GM18873 (cell line): ENCODE results near the gene SYT1.

Source experiments
- ATAC-seq: cut with Tn5 transposase; IDR thresholded peaks from one replicate; pipeline ENCODE4 v1.9.1; 2021; ENCODE audit warnings: mild to moderate bottlenecking, moderate library complexity, moderate number of reproducible peaks; ENCODE audit not compliant: unreplicated experiment, low FRiP score

SYT1 gene

DNA sequence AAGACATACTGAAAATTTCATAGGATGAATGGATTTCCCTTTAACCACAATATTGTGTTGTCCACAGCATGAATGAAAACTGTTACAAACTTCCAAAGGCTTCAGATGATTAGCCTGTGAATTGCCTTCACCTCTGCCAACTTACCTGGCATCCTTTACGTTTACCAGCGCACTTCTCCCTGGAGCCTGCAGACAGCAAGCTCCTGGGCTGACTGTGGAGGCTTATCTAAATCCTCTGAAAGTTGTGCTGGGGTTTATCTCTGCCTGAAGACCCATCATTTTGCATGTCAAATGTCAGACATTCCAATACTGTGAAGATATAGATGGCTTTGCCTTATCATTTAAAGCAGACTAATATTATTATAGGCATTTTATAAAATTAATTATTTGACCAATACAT, 403.0 kb downstream of the SYT1 start:
- no peak for ATAC-seq

DNA sequence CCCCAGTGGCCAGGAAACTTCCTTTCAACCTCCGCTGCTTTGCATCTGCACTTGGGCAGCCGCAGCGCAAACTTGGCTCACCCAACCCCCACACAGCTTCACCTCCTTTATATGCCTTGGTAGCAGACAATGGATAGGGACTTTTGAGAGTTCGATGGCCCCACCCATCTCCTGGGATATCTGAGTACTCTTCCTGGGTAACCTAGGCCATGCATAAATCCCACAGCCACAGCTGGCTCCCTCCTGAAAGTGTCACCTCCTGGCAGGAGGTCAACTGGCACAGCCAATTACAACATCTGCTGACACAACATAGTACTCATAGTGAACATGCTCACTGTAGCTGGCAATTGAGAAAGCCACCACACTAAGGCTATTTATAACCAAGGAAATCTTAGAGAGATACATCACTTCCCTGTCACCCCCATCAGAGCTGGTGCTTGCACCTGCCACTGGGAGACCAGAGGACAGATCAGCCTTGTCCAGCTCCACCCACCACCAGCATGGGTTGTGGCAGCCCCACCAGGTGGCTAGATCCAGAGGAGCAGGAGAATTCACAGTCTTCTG, 410.0 kb downstream of the SYT1 start:
- no peak for ATAC-seq

DNA sequence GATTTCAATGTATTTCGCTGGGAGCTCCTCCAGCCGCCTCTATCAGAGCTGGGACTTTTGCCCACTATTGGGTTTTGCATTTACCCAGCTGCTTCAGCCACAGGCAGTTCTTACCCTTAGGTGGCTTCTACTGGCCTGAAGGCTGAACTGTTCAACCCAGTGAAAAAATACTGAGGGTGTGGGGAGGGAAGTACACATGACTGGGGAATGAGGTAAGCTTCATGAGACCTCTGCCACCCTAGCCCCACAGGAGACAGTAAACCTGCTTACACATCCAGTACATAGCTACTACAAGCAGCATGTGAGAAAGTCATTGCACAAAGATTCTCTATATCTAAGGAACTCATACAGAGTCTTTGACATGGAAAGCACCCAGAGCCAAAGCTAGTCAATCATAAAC, 411.1 kb downstream of the SYT1 start:
- ATAC-seq = no peak

DNA sequence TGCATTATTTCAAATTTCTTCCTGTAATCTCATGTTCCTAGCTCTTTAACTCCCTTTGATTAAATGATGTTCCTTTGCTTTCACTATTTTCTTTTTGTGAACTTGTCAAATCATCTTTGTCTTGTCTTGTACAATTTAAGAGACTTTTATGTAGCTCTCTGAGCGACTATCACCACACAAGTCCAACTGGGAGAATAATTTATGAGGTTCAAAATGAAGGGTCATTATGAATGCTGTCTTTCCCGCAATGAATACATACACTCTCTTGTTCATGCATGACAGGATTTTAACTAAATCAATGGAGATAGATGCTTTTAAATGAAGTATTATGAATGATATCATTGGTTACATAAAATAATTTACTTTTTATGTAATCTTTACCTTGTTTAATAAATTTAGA, 418.8 kb downstream of the SYT1 start:
- no peak for ATAC-seq

DNA sequence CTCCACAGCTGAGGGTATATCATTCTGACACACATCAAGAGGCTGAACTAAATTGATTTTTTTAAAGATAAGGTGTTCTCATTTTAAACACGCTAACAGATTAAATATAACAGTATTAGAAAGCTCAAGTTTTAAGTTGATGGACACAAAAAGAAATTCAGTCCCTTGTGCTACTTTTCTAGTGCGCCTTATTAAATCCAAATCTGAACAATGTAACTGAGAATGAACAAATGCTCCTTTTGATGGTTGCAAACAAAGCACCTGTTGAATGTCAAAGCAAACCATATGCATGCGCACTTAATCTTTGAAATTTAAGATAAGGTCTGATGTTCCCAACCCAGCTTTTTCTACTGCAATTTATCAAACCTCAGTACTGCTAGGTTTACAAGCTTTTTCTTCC, 424.3 kb downstream of the SYT1 start:
- no peak for ATAC-seq

DNA sequence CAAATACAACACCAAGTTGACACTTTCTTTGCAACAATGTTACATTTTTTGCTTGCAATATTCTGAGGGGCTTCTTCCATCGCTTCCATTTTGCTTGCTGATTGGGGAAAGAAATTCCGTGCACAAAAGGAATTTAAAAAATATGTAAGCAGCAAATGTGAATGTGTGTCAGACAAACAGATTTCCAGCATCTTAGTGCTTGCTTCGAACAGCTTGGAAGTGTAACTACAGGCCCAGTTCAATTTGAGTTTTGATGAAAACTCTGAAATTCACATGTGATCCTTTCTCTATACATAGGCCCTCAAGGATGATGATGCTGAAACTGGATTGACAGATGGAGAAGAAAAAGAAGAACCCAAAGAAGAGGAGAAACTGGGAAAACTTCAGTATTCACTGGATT, 427.1 kb downstream of the SYT1 start:
- no peak for ATAC-seq

DNA sequence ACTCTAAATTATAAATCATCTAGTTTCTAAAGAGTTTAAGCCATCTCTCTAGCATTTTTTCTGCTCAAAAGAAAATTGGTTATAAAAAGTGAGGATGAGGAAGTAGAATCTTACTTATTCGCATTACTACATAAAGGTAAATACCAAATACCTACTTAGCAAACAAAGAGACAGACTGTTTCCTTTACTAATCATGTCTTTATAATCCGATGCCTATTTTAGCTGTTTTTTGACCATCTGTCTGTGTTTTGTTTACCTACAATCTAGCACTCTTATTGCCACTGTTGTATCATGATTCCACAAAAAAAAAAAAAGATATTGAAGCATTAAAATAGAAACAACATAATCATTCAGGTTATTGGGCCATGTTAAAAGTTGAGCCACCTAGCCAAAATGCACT, 430.0 kb downstream of the SYT1 start:
- no peak for ATAC-seq

DNA sequence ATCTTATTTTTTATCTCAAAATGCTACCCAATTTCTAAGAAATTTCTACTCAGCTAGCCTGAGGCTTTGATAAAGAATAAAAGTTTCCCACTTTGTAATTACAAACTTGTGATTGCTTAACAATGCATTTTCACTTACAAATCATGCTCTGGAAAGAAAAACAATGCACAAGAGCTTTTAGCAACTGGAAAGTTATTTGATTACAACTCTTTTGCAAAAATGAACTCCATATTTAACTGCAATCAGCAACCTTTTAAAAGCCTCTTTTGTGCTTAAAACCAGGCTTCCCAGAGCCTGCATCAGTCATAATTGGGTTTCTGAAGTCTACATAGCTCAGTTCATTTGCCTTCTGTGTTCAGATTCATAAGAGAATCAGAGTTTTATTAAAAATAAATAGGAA, 431.0 kb downstream of the SYT1 start:
- no peak for ATAC-seq

DNA sequence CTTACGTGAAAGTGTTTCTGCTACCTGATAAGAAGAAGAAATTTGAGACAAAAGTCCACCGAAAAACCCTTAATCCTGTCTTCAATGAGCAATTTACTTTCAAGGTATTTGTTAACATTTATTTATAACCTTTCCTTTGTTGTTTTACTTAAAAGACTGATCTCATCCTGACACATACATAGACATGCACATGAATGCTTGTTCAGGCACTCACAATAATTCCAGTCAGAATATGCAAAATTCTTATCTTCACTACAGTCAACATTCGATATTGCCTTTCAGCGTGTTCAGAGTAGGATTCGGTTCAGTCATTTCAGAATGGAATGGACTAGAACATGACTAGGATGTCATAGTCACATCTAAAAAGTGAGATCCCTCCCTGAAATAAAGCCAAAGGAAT, 431.6 kb downstream of the SYT1 start:
- no peak for ATAC-seq

DNA sequence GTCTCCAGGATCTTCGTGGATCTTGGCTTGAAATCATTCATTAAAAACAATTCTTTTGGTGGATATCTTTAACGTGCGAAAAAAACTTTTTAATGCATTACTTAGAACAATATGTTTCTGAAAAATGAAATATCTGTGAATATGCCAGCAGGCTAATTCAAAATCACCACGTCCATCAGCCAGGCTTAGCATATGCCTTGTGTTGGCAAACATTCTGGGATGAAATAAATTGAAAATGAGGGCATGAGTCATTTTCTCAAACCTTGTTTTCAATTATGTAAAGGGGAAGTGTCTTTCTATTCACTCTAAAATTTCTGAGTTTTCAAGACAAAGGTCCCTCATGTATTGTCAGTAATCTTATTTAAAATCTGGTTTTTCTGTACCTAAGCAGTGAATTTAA, 432.3 kb downstream of the SYT1 start:
- no peak for ATAC-seq

DNA sequence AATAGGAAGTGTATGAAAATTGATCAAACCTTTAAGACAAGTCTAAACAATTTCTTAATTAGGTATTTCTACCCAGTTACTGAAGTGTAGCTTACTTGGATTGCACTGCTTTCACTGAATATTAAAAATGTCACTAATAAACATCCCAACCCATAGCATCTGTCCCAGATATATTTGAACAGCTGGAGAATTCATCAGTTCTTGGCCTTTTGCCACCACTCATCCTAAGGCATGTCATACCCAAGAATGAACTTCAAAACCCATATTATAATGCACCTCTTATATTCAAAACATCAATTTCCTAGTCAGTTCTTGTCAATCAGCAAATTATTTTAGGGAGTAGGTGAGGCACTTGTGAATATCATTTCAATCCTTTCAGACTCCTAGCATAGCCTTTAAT, 433.9 kb downstream of the SYT1 start:
- no peak for ATAC-seq

DNA sequence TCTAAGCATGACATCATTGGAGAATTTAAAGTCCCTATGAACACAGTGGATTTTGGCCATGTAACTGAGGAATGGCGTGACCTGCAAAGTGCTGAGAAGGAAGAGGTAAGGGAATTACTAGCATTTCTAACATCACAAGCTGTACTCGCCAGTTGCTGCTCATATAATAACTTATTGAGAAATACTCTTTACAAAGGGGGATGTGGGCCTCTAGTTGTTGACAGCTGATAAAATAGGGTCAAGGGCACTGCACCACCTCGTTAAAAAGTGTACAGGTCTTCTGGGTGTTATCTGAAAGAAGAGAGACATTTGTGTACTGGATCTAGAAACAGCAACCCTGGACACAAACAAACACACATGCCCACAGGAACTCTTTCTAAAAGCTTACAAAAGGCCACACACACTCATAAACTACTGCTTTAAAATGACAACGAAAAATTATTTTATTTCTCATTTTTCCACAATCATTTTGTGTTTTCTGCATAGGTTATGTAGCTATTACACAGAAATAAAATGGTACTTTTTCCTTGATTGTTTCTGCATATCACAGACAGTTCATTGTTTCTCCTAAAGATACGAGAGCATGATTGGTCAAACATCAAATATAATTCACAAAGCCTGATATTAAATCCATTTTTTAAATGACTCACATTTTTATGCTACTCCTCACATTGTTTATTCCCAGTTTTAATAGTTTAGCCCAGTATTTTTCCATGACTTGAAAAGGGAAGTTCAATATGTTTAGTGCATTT, 435.0 kb downstream of the SYT1 start:
- no peak for ATAC-seq

DNA sequence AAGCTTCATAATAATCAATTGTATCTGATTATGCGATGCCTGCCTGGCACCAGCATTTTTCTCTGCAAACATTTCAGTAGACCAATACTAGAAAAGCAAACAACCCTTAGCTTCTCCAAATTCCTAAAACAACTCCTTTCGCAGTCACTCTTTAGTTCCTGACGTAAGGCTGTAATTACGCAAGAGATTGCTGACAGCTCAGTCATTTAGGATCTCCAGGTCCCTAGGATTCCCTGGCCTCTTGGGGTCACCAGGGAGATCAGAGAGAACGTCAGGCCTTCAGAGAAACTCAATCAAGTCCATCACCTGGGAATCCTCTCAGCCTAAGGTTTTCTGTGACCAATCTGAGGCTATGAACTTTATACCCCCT, 435.6 kb downstream of the SYT1 start:
- no peak for ATAC-seq

DNA sequence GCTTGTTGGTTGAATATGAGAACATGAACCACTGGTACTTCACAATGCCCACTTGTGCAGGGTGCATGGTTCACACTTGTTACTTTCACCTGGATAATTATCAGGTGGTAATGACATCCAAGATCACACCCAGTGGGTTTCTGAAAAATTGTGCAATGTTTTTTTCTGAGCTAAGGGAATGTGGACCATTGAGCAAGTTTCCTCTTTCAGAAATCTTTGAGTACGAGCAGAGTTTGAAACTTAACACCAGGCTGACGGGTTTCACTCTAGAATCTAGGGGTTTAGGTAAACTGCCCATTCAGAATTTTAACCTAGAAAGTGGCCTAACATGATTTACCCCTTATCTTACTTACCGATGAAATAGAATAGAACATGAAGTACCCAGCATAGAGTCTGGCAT, 436.6 kb downstream of the SYT1 start:
- ATAC-seq = no peak

DNA sequence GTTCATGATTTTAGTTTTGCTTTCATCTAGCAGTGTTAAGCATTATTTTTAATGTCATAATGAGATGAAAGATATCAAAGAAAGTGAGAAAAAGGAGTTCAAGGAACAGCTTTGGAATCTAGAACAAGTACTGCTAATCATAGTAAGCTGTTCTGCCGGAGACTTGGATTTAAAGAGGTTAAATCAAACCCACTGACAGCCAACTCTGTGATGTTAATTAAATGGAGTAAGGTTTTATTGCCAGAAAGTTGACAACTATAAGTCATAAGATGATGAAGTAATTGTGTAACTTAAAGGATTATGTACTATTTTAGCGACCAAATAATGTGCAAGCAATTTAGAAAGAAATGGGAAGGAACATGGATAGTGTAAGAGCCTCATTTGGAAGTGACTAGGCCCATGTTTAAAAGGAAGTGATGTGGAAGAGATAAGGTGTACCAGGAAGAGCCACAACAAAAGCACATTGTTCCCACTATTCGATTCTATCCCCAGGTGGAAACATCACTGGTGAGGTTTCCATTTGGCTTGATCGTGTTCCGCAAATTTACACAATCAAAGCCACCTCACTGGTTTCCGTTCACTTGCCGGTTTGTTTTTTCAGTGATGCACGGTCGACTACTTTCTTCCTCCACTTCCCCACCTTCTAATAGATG, 437.7 kb downstream of the SYT1 start:
- ATAC-seq = no peak

DNA sequence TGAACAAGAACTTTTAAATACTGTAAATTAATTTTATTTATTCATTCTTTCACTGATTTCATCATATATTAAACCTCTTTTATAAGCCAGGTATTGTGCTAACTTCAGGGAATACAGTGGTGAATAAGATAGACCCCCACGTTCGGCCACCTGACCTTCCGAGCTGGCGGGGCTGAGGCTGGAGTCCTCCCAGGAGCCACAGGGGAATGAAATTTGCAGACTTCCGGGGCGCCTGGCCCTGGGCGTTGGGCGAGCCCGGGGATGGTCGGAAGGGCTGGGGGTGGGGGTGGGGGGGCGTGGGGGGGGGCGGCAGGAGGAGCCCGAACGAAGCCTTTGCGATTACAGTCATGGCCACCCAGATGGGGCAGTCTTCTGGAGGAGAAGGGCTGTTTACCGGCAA, 442.8 kb downstream of the SYT1 start:
- no peak for ATAC-seq

DNA sequence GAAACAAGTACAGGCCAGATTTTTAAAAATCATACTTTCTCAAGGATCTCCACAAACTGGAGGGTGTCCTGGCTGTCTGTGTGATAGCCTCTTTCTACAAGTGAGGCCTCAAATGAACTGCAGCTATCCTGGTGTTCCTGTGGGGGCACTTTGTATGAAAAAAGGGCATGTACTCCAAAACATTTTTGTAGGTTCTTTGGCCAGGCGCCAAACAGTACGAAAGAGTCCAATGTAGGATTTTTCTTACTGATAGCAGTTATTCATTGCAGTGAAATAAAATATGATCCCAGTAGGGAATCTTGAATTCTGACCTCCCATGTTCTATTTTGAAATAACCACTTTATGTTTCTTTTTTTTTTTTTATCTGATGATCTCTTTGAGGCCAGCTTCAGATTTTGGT, 444.5 kb downstream of the SYT1 start:
- no peak for ATAC-seq

DNA sequence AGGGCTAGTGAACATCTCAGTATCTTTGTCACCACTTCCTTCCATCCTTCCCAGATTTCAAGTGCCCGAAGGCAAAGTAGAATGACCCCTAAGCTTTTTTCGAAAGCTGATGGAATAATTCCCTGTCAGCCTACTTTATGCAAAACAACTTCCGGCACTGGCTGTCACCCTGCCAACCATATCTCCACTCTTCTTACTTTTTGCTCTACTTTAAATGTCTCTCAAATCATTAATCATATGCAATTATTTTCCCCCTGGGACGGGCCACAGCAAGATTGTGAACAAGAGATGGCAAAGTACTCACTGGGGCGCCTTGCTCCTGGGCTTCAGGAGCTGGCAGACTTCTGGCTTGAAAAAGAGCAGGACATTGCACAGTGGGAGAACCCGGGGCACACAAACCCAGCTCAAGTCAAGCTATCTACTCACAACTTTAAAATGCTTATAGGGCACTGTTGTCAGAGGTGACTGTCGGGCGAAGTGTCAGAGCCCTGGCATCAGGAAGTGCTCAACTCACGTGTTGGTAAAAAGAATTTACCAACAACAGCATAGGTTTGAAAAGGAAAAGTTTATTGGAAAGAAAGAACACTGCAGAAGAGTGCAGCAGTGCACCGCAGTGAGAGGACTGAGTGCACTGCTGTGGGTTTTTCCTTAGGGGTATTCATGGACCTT, 452.7 kb downstream of the SYT1 start:
- no peak for ATAC-seq

DNA sequence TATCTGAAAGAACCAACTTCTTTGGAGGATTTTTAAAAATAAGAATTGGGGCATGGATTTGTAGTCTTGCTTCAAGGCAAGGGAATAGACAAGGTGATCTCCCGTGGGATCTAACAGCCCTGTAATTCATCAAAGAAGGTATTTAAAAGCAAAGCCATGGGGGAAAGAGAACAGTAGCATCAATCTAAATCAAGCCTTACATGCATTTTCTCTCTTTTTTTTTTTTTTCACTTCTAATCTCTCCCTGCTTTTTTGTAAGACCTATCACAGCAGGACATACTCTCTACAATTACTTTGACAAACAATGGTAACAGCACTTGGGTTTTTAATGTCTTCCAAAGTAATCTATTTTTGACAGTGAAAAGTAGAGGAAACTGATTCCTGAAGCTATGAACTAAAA, 458.3 kb downstream of the SYT1 start:
- no peak for ATAC-seq

DNA sequence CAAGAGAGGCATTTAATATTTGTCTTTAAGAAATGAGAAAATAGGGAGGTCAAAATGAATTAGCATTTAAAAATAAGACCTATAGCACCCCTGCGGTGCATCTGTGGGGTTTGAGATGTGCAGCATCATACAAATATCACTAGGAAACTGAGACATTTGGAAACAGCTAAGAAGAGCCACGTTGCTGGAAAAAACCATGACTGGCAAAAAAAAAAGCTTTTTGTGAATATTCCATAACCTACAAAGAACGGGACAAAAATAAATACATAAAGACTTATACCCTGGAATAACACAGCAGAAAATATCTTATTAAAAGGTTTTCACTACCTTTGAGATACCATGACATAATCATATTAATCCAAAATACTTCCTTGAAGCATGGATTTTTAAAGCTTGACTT, 460.0 kb downstream of the SYT1 start:
- ATAC-seq = no peak

DNA sequence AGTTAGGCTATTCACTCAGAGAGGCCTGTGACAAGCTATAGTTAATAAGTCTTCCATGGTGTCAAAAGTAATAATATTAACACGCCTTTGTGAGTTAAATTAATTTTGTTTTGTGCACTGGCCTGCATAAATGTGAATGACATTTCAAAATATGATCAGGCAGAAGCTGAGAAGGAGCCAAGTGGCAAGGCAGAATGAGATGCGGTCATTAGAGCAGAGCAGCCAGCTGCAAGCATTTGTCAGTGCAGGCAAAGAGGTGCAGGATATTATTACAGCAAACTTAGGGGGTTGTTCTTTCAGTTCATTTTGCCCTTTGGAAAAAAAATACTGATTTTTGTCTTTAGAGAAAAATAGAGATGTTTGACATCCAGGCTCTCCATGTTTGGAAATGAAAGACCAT, 461.6 kb downstream of the SYT1 start:
- no peak for ATAC-seq

DNA sequence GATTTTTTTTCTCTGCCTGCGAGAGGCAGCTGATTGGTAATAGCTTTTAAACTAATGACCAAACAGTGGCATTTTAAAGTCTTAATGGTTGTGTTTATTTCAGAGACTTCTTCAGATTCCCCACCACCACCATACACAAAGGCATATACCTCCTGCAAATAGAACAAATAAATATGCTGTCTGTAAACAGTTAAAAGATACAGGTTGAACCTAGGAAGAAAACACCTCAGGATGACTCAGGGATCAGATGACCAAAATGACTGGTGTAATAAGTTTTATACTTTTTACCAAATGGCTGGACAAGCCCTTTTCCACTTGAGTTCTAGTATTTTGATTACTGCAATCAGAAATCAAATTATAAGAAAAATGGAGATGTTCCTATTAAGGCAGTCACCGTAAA, 462.1 kb downstream of the SYT1 start:
- no peak for ATAC-seq
